Measurements from ENCODE around the gene ZDHHC14. TPM values are rescaled to one million over a fixed set of nuclear protein-coding genes. Genes with fewer than 3 reads are reported as not detected.

Gene ZDHHC14
- total and polyA plus RNA-seq, 2 of the 8 experiments (the other 6 are each of a cell fraction or from before 2014, with no cell fraction given), result 2.9 to 5.3 TPM

DNA sequence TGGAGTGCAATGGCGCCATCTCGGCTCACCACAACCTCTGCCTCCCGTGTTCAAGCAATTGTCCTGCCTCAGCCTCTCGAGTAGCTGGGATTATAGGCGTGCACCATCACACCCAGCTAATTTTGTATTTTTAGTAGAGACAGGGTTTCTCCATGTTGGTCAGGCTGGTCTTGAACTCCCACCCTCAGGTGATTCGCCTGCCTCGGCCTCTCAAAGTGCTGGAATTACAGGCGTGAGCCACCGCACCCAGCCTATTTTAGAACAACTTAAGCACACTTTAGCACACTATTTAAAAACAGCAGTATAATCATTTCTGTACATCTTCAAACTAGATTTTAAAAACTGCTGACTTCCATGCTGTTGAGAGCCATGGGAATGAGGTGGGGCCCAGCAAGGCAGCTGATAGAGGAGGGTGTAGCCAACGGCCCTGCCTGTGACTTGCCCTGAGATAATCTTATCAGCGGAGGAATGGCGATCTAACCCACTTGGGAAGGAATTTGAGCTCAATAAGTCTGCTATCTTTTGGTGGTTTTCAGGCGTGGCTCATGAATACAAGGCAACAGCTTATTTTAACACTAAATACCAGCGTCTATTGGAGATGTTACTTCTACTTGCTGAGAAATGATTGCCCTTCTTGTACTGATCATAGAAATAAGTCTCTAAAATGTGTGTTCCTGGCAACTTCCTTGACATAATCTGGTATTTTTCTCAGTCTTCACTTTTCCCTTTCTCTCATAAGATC, 12.1 kb downstream of the ZDHHC14 start:
- Histone ChIP-seq H3K79me2 (ENCODE audit: control insufficient read depth in 1 of 2, insufficient read depth in 2 of 2, low read length in 2 of 2) (no peaks in the 10 kb centered on the region), H3K23me2 (ENCODE audit: low read depth, low read length) (no peaks in the 10 kb centered on the region; the same call in 1 of the 2 replicates), H2BK15ac (ENCODE audit: low read length) (no peak overlapping the region), H3K4me2 (ENCODE audit: insufficient read depth in 1 of 2, low read depth in 2 of 2, low read length in 2 of 2) (no peak overlapping the region), H3K56ac (replicated peaks; ENCODE audit: insufficient read length, low read depth, low read length) (no peak overlapping the region), H3K36me3 (ENCODE audit: control insufficient read depth in 2 of 4, insufficient read depth in 4 of 4, low read length in 3 of 4) (peaks cover 0 to 4% (median 0%) of the 10 kb centered on the region in 4 experiments; a peak in 2 of 8 replicates), H3K27me3 (replicated peaks in 1 of 4; ENCODE audit: control insufficient read depth in 3 of 4, extremely low read depth in 1 of 4, insufficient read depth in 3 of 4, low read length in 3 of 4) (no peaks in the 10 kb centered on the region), H3K18ac (ENCODE audit: extremely low read depth, low read length) (no peak overlapping the region), H3K9me3 (ENCODE audit: insufficient read depth in 2 of 2, low read depth in 1 of 2, low read length in 1 of 2) (peaks cover 8 to 21% of the 10 kb centered on the region in 2 experiments), H2BK120ac (replicated peaks; ENCODE audit: low read depth, low read length) (no peak overlapping the region), H3K9ac (replicated peaks in 1 of 4; ENCODE audit: extremely low read depth in 1 of 4, low read depth in 3 of 4, low read length in 3 of 4) (no peak overlapping the region), H4K8ac (ENCODE audit: extremely low read depth, insufficient read depth, low read length) (no peak overlapping the region), H3K4ac (replicated peaks; ENCODE audit: insufficient read length, low read depth, low read length) (no peak overlapping the region), H4K91ac (replicated peaks; ENCODE audit: insufficient read length, low read length) (no peak overlapping the region), H2AFZ (ENCODE audit: low read length) (no peak overlapping the region), H4K5ac (ENCODE audit: insufficient read length, low read depth, low read length) (no peak overlapping the region), H3K4me3 (ENCODE audit: extremely low read depth in 1 of 4, insufficient read depth in 2 of 4, low read depth in 3 of 4, low read length in 4 of 4) (no peak overlapping the region), H3K23ac (ENCODE audit: insufficient read length) (no peak overlapping the region), H2AK5ac (ENCODE audit: low read depth, low read length) (no peak overlapping the region), H3K79me1 (ENCODE audit: low read depth, low read length) (no peaks in the 10 kb centered on the region), H3K4me1 (replicated peaks in 1 of 4; ENCODE audit: control insufficient read depth in 3 of 4, insufficient read depth in 4 of 4, low read length in 3 of 4) (no peaks in the 10 kb centered on the region), H3K14ac (ENCODE audit: insufficient read length) (no peak overlapping the region), H3K27ac (ENCODE audit: low read depth, low read length) (no peak overlapping the region), H2BK5ac (ENCODE audit: low read depth, low read length) (no peak overlapping the region), H2BK12ac (ENCODE audit: low read depth, low read length) (no peak overlapping the region), H4K20me1 (replicated peaks in 1 of 2; ENCODE audit: control insufficient read depth in 1 of 2, insufficient read depth in 2 of 2, low read length in 2 of 2) (no peaks in the 10 kb centered on the region), H2BK20ac (ENCODE audit: low read length) (no peak overlapping the region)
- ChIA-PET POLR2A (ENCODE audit: partially characterized antibody) (interaction anchor here (0.6 to 1.2 kb wide), 2 partner anchors 20 to 22 kb away, joined by 3 to 4 read pairs; no protein-coding TSS in a partner anchor), CTCF (ENCODE audit: partially characterized antibody) (interaction anchor here (0.6 to 1.0 kb wide), 2 partner anchors 8 to 111 kb away, joined by 3 to 4 read pairs; no protein-coding TSS in a partner anchor)
- FAIRE-seq (no peak), DNase-seq (ENCODE audit: low read depth in 1 of 2, low spot score in 2 of 2) (no peak)
- WGBS, 2 experiments (ENCODE audit: extremely low coverage in 1 of 2, insufficient coverage in 1 of 2, insufficient read length in 1 of 2, insufficient replicate concordance in 2 of 2, low coverage in 1 of 2, low lambda C conversion rate in 2 of 2, missing lambda C conversion rate in 1 of 2), result 88% methylated on average over 14 of the region's 14 CpGs; no CpG with 5 or more reads in 1 of the 2 experiments
- TF ChIP-seq CBX5 (IDR thresholded peaks at IDR 0.05; ENCODE audit: low read depth, low read length) (no peak), HDAC2 (IDR thresholded peaks at IDR 0.05; ENCODE audit: borderline replicate concordance in 1 of 2, low read depth in 2 of 2, low read length in 2 of 2) (no peak), SP2 (IDR thresholded peaks at IDR 0.05; ENCODE audit: low read length) (no peak), MAFK (IDR thresholded peaks at IDR 0.05; ENCODE audit: low read depth, low read length) (no peak), SRF (IDR thresholded peaks at IDR 0.05; ENCODE audit: low read depth, low read length) (no peak), CREB1 (IDR thresholded peaks at IDR 0.05) (no peak), YY1 (IDR thresholded peaks at IDR 0.05; ENCODE audit: low read depth, low read length) (no peak), NANOG (IDR thresholded peaks at IDR 0.05; ENCODE audit: insufficient read depth, low read depth, low read length, poor library complexity, severe bottlenecking) (no peak), ZNF274 (IDR thresholded peaks at IDR 0.05; ENCODE audit: borderline replicate concordance, extremely low read depth, low read length) (no peak)
- TF ChIP-seq, protein P1, sequence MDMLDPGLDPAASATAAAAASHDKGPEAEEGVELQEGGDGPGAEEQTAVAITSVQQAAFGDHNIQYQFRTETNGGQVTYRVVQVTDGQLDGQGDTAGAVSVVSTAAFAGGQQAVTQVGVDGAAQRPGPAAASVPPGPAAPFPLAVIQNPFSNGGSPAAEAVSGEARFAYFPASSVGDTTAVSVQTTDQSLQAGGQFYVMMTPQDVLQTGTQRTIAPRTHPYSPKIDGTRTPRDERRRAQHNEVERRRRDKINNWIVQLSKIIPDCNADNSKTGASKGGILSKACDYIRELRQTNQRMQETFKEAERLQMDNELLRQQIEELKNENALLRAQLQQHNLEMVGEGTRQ (IDR thresholded peaks at IDR 0.05; ENCODE audit: low read length), result no peak
- TF ChIP-seq, protein P2, sequence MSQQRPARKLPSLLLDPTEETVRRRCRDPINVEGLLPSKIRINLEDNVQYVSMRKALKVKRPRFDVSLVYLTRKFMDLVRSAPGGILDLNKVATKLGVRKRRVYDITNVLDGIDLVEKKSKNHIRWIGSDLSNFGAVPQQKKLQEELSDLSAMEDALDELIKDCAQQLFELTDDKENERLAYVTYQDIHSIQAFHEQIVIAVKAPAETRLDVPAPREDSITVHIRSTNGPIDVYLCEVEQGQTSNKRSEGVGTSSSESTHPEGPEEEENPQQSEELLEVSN (IDR thresholded peaks at IDR 0.05), result no peak
